Stromal cell of bone marrow (primary cell): ENCODE measurements around the gene LRRC27.
"Not testable (repeated sequence)": the region's sequence is repeated elsewhere in the genome, so short reads cannot be mapped to it uniquely, and the experiment has no call there.

ENCODE experiments used
- DNase-seq: peaks from one replicate; pipeline ENCODE4 v3.0.0-alpha.2; 2012; ENCODE audit warnings: low read depth

LRRC27 gene

GRCh38 chr10:132337854-132338253 is 5.9 kb downstream of the LRRC27 start:
- DNase-seq = not testable (repeated sequence)

GRCh38 chr10:132338876-132339275 is 6.9 kb downstream of the LRRC27 start:
- no peak for DNase-seq

GRCh38 chr10:132339276-132339675 is 7.3 kb downstream of the LRRC27 start:
- DNase-seq = no peak

- no peak for DNase-seq
Observed at GRCh38 chr10:132341017-132341416, 9.0 kb downstream of the LRRC27 start.

GRCh38 chr10:132341781-132342180 is 9.8 kb downstream of the LRRC27 start:
- DNase-seq = no peak

GRCh38 chr10:132342553-132342952 is 10.6 kb downstream of the LRRC27 start:
- no peak for DNase-seq

GRCh38 chr10:132344386-132344785 is 12.4 kb downstream of the LRRC27 start:
- no peak for DNase-seq

- no peak for DNase-seq
Observed at GRCh38 chr10:132345345-132345744, 13.4 kb downstream of the LRRC27 start.

- no peak for DNase-seq
Observed at GRCh38 chr10:132346806-132347205, 14.8 kb downstream of the LRRC27 start.

GRCh38 chr10:132347211-132347930 is 15.4 kb downstream of the LRRC27 start:
- no peak for DNase-seq

- DNase-seq = no peak
Observed at GRCh38 chr10:132347931-132348267, 15.9 kb downstream of the LRRC27 start.

- DNase-seq = no peak
Observed at GRCh38 chr10:132349766-132350165, 17.8 kb downstream of the LRRC27 start.

- DNase-seq = no peak
Observed at GRCh38 chr10:132350391-132350790, 18.4 kb downstream of the LRRC27 start.

- DNase-seq = no peak
Observed at GRCh38 chr10:132350946-132351345, 19.0 kb downstream of the LRRC27 start.

- DNase-seq = no peak
Observed at GRCh38 chr10:132351611-132352010, 19.6 kb downstream of the LRRC27 start.

- not testable (repeated sequence) for DNase-seq
Observed at GRCh38 chr10:132352462-132353308, 20.7 kb downstream of the LRRC27 start.

GRCh38 chr10:132353456-132354355 is 21.7 kb downstream of the LRRC27 start:
- DNase-seq = no peak

- no peak for DNase-seq
Observed at GRCh38 chr10:132354356-132355094, 22.5 kb downstream of the LRRC27 start.

- DNase-seq = no peak
Observed at GRCh38 chr10:132355297-132355696, 23.3 kb downstream of the LRRC27 start.

GRCh38 chr10:132355754-132356153 is 23.8 kb downstream of the LRRC27 start:
- DNase-seq = no peak

GRCh38 chr10:132356621-132357195 is 24.7 kb downstream of the LRRC27 start:
- DNase-seq = no peak
